GM12878 (cell line): Measurements from ENCODE around the gene KIF25. TPM values are rescaled to one million over a fixed set of nuclear protein-coding genes. Genes with fewer than 3 reads are reported as not detected.

ENCODE experiments used
- ATAC-seq: fragments of 200-7000 bp; cut with Tn5 transposase; 3 replicates; pipeline ENCODE4 v1.9.1; 2020; ENCODE audit warnings: mild to moderate bottlenecking, moderate library complexity
- BruUV-seq: library from RNA; stranded (reverse); fragments of 400-500 nt; replicated peaks from 2 replicates; lab custom pipeline; 2021; lab: Mats Ljungman, UMichigan
- CTCF ChIA-PET: fragments of 300-600 bp; sonication (Branson Sonifier 250); formaldehyde crosslinking; extraction: SDS; loops from one replicate; lab custom pipeline; 2021; ENCODE audit warnings: inconsistent platforms; lab: Yijun Ruan, JAX
- POLR2A ChIA-PET: fragments of 350-600 bp; formaldehyde crosslinking; extraction: SDS; loops from one replicate; lab custom pipeline; 2021; ENCODE audit warnings: inconsistent platforms; lab: Charles Lee
- RAD21 ChIA-PET: fragments of 300-600 bp; sonication (Branson Sonifier 250); formaldehyde crosslinking; loops from one replicate; lab custom pipeline; 2023; ENCODE audit warnings: antibody characterized with exemption; ENCODE audit not compliant: unreplicated experiment; lab: Charles Lee
- SMC1A ChIA-PET: fragments of 300-600 bp; sonication (Branson Sonifier 250); formaldehyde crosslinking; loops from one replicate; lab custom pipeline; 2023; ENCODE audit not compliant: unreplicated experiment, uncharacterized antibody; lab: Charles Lee
- DNase-seq: peaks from one replicate; pipeline ENCODE4 v3.0.0-alpha.2; 2011; ENCODE audit warnings: low read depth, low spot score
- FAIRE-seq: peaks from 3 replicates; lab custom pipeline; 2011; peaks lifted over from hg19 to GRCh38; lab: Jason Lieb, UNC
- H2AFZ ChIP-seq: 2 replicates; pipeline ENCODE4 v1.6.0; 2011; ENCODE audit warnings: low read depth, low read length, control low read depth; ENCODE audit not compliant: control insufficient read depth
- H3K27ac ChIP-seq: 2 replicates; pipeline ENCODE4 v1.5.1; 2011; ENCODE audit warnings: control low read depth; ENCODE audit not compliant: control insufficient read depth, insufficient read depth
- H3K27me3 ChIP-seq, 2 experiments: replicated peaks in 1 of 2; 2 replicates each; pipeline versions ENCODE4 v1.6.0 to v1.6.1; 2011; ENCODE audit warnings: low read length in 1 of 2; ENCODE audit not compliant: control insufficient read depth in 2 of 2, insufficient read depth in 2 of 2
- H3K36me3 ChIP-seq, 2 experiments: 2 replicates each; pipeline ENCODE4 v1.5.1; 2011; ENCODE audit warnings: low read length in 1 of 2; ENCODE audit not compliant: control insufficient read depth in 2 of 2, insufficient read depth in 2 of 2
- H3K4me1 ChIP-seq: 2 replicates; pipeline ENCODE4 v1.6.1; 2011; ENCODE audit warnings: mild to moderate bottlenecking, low read length, moderate library complexity, mixed read lengths; ENCODE audit not compliant: control insufficient read depth, insufficient read depth
- H3K4me2 ChIP-seq: 2 replicates; pipeline ENCODE4 v1.6.0; 2011; ENCODE audit warnings: control low read depth; ENCODE audit not compliant: control insufficient read depth, insufficient read depth
- H3K4me3 ChIP-seq: fragments of 200-600 bp; sonication (generic); 2 replicates; pipeline ENCODE4 v1.5.1; 2016
- H3K79me2 ChIP-seq: 2 replicates; pipeline ENCODE4 v1.6.0; 2011; ENCODE audit warnings: low read length; ENCODE audit not compliant: control insufficient read depth, insufficient read depth
- H3K9ac ChIP-seq: 2 replicates; pipeline ENCODE4 v1.8.0; 2011; ENCODE audit warnings: low read length, control low read depth, mixed read lengths; ENCODE audit not compliant: control insufficient read depth, insufficient read depth
- H3K9me3 ChIP-seq: replicated peaks from 3 replicates; pipeline ENCODE4 v1.5.1; 2011; ENCODE audit warnings: mild to moderate bottlenecking, low read length; ENCODE audit not compliant: control insufficient read depth, insufficient read depth
- H4K20me1 ChIP-seq: 2 replicates; pipeline ENCODE4 v1.6.0; 2011; ENCODE audit not compliant: control insufficient read depth, insufficient read depth
- CBFB ChIP-seq: IDR thresholded peaks from 2 replicates; pipeline ENCODE4 v1.6.1; 2016; ENCODE audit warnings: antibody characterized with exemption, low read depth
- CEBPB ChIP-seq, 2 experiments: fragments of 150-350 bp in 1 of 2; IDR thresholded peaks; 2 replicates each; pipeline ENCODE4 v1.6.1; 2012 to 2014; ENCODE audit warnings: low read depth in 2 of 2, low read length in 2 of 2, borderline replicate concordance in 1 of 2, inconsistent platforms in 1 of 2
- CHD1 ChIP-seq: IDR thresholded peaks from 2 replicates; pipeline ENCODE4 v1.6.1; 2012; ENCODE audit warnings: low read depth, low read length, improper control_type of control experiment
- EZH2 ChIP-seq: IDR thresholded peaks from 2 replicates; pipeline ENCODE4 v1.6.1; 2012; ENCODE audit warnings: low read depth, mild to moderate bottlenecking, control low read depth, inconsistent platforms, low read length, borderline replicate concordance; ENCODE audit not compliant: control insufficient read depth
- MXI1 ChIP-seq: fragments of 150-350 bp; IDR thresholded peaks from 2 replicates; pipeline ENCODE4 v1.6.1; 2011; ENCODE audit warnings: low read depth, mild to moderate bottlenecking, inconsistent platforms, low read length, improper control_type of control experiment
- NBN ChIP-seq: fragments of 450-650 bp; IDR thresholded peaks from 2 replicates; pipeline ENCODE4 v1.6.1; 2016
- POU2F2 ChIP-seq: IDR thresholded peaks from 3 replicates; pipeline ENCODE4 v1.6.1; 2011; ENCODE audit warnings: low read depth, mild to moderate bottlenecking, low read length, borderline replicate concordance
- SMARCA5 ChIP-seq: fragments of 450-650 bp; IDR thresholded peaks from 2 replicates; pipeline ENCODE4 v1.6.1; 2017; ENCODE audit warnings: mild to moderate bottlenecking
- SRF ChIP-seq, 2 experiments: IDR thresholded peaks; 2 replicates each; pipeline ENCODE4 v1.6.1; 2011; ENCODE audit warnings: low read depth in 2 of 2, low read length in 2 of 2, mild to moderate bottlenecking in 1 of 2, moderate library complexity in 1 of 2
- STAT3 ChIP-seq: IDR thresholded peaks from 2 replicates; pipeline ENCODE4 v1.6.1; 2011; ENCODE audit warnings: low read depth, low read length, improper control_type of control experiment
- ZNF24 ChIP-seq: fragments of 450-650 bp; IDR thresholded peaks from 2 replicates; pipeline ENCODE4 v1.6.1; 2017; ENCODE audit warnings: antibody characterized with exemption, mild to moderate bottlenecking
- WGBS: methylation state at CpG from one replicate; pipeline ENCODE4 v1.1.6; 2016; ENCODE audit warnings: low lambda C conversion rate; ENCODE audit not compliant: insufficient replicate concordance, insufficient coverage; ENCODE audit errors: missing lambda C conversion rate; 5-methylcytosine and 5-hydroxymethylcytosine counted together
- in situ Hi-C: fragments of 300-500 bp; cut with MboI; formaldehyde crosslinking; loops from 9 replicates; pipeline ENCODE4 v1.14.3; 2018; ENCODE audit warnings: mixed read lengths
- intact Hi-C: fragments of 100-400 bp; cut with micrococcal nuclease; formaldehyde crosslinking; loops from one replicate; pipeline ENCODE4 v1.14.2; 2022; ENCODE audit not compliant: unreplicated experiment
- polyA plus RNA-seq, 11 experiments: library from polyadenylated mRNA; depleted of rRNA in 4 of 11; unstranded in 6 of 11; stranded (reverse) in 5 of 11; fragments of >200 nt; fragmentation: Nextera tagmentation in 4 of 11; fragmentation: Illumina TruSeq in 1 of 11; extraction: Ambion mirVana in 4 of 11; extraction: Trizol in 1 of 11; gene quantifications; 1 replicate in 1 of 11; 2 replicates in 10 of 11; pipeline versions ENCODE4 v1.2.1 to v1.2.3, GENCODE V29; 2011 to 2016; ENCODE audit warnings: inconsistent platforms in 2 of 11, missing spikeins in 2 of 11, low read depth in 1 of 11
- total RNA-seq, 4 experiments: library from RNA; depleted of rRNA in 3 of 4; stranded (reverse); fragments of >200 nt in 3 of 4; fragmentation: Illumina TruSeq in 1 of 4; extraction: Trizol in 1 of 4; gene quantifications; 2 replicates each; pipeline versions ENCODE4 v1.2.1 to v1.2.3, GENCODE V29; 2013 to 2021
- TF ChIP-seq, protein P1 (sequence below): fragments of 450-650 bp; IDR thresholded peaks from 2 replicates; pipeline ENCODE4 v1.6.1; 2017; ENCODE audit warnings: mild to moderate bottlenecking, low read depth, inconsistent platforms; ENCODE audit not compliant: poor library complexity, severe bottlenecking

KIF25 gene
- total and polyA plus RNA-seq, 10 of the 15 experiments (the other 5 are each of a cell fraction or from before 2014, with no cell fraction given), result not detected

DNA sequence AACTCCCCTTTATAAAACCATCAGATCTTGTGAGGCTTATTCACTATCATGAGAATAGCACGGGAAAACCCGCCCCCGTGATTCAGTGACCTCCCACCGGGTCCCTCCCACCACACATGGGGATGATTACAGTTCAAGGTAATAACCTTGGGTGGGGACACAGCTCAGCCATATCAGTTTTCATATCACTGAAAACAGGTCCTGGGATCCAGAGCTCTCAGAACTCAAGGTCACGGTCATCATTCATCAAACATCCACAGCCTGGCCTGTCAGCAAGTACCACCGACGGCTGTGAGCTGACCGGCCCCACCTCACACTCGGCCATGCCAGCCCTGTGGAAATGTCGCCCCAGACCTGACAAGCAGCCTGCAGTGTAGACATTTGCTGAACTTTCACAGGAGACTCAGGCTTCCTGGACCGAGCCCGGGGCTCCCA is 95.6 kb downstream of the KIF25 start:
- Histone ChIP-seq H3K79me2 (no peaks in the 10 kb centered on the region), H3K4me3 (no peak overlapping the region), H3K27me3 (no peaks in the 10 kb centered on the region), H3K9ac (no peak overlapping the region), H3K4me1 (no peaks in the 10 kb centered on the region), H3K9me3 (no peaks in the 10 kb centered on the region; the same call in 2 of the 3 replicates), H4K20me1 (no peaks in the 10 kb centered on the region), H2AFZ (no peak overlapping the region), H3K4me2 (no peak overlapping the region), H3K36me3 (no peaks in the 10 kb centered on the region), H3K27ac (no peak overlapping the region)
- ChIA-PET SMC1A (no interaction called here), POLR2A (no interaction called here), CTCF (no interaction called here), RAD21 (no interaction called here)
- TF ChIP-seq POU2F2, result no peak
- TF ChIP-seq STAT3, result no peak
- TF ChIP-seq EZH2, result no peak
- TF ChIP-seq, protein P1, sequence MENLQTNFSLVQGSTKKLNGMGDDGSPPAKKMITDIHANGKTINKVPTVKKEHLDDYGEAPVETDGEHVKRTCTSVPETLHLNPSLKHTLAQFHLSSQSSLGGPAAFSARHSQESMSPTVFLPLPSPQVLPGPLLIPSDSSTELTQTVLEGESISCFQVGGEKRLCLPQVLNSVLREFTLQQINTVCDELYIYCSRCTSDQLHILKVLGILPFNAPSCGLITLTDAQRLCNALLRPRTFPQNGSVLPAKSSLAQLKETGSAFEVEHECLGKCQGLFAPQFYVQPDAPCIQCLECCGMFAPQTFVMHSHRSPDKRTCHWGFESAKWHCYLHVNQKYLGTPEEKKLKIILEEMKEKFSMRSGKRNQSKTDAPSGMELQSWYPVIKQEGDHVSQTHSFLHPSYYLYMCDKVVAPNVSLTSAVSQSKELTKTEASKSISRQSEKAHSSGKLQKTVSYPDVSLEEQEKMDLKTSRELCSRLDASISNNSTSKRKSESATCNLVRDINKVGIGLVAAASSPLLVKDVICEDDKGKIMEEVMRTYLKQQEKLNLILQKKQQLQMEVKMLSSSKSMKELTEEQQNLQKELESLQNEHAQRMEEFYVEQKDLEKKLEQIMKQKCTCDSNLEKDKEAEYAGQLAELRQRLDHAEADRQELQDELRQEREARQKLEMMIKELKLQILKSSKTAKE, result no peak
- no peak for TF ChIP-seq CEBPB (IDR thresholded peaks at IDR 0.05; ENCODE audit: borderline replicate concordance in 1 of 2, low read depth in 2 of 2, low read length in 2 of 2)
- TF ChIP-seq SRF (IDR thresholded peaks at IDR 0.05; ENCODE audit: low read depth in 2 of 2, low read length in 2 of 2), result no peak
- no peak for TF ChIP-seq SMARCA5
- TF ChIP-seq CBFB, result no peak
- TF ChIP-seq ZNF24, result no peak
- no peak for TF ChIP-seq CHD1
- no peak for TF ChIP-seq NBN
- no peak for TF ChIP-seq MXI1
- no peak for ATAC-seq
- DNase-seq, result no peak
- no TSS peak for BruUV-seq
- no peak for FAIRE-seq
- intact Hi-C loops, result no loop called here
- WGBS, result 23% methylated on average over 12 of the region's 12 CpGs
- in situ Hi-C loops, result no loop called here
